ENCODE measurements around the gene VPS51.

DNA sequence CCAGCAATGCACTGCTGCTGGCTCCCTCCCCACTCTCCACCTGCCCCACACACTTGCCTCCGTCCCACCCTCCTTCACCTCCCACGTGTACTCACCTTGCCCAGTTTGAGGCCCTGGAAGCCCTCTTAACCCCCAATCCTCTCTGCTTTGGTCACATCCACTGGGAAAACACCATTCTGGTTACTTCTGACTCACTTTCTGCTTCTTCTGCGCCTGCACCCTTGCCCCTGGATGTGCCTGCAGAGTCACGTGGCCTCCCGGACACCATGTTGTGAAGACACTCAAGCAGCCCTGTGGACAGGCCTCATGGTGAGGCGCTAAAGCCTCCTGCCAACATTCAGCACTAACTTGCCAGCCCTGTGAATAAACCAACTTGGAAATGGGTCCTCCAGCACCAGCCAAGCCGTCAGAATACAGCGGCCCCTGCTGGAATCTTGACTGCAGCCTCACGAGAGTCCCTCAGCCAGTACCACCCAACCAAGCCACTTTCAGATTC lies 35.1 kb upstream of the VPS51 start:
- TF ChIP-seq CTCF (IDR thresholded peaks at IDR 0.05) (no peak), POLR2AphosphoS5 (IDR thresholded peaks at IDR 0.05) (no peak), POLR2A (IDR thresholded peaks at IDR 0.05) (no peak)

Measured in suprapubic skin (tissue), 4 donors.